HEK293 (cell line): ENCODE data around the gene KCNJ6.
A peak's percentile ranks its signal among the peaks of the same experiment; 100 is the strongest.

Experiments used
- CTCF ChIA-PET: fragments of 350-600 bp; formaldehyde crosslinking; extraction: SDS; loops from one replicate; lab custom pipeline; 2021; ENCODE audit warnings: antibody characterized with exemption; lab: Yijun Ruan, JAX
- POLR2A ChIA-PET: fragments of 300-600 bp; formaldehyde crosslinking; extraction: SDS; loops from one replicate; lab custom pipeline; 2020; ENCODE audit warnings: antibody characterized with exemption, inconsistent platforms; lab: Yijun Ruan, JAX
- H3K27ac ChIP-seq: fragments of 200-500 bp; sonication (Bioruptor generic); 2 replicates; pipeline ENCODE4 v1.5.1; 2014; ENCODE audit warnings: low read depth, low read length, control low read depth, inconsistent platforms; ENCODE audit errors: extremely low read depth
- H3K36me3 ChIP-seq, 2 experiments: fragments of 200-500 bp in 1 of 2; sonication (Bioruptor generic) in 1 of 2; 1 replicate in 1 of 2; 2 replicates in 1 of 2; pipeline ENCODE4 v1.5.1; 2014 to 2017; ENCODE audit warnings: inconsistent platforms in 2 of 2, low read length in 2 of 2; ENCODE audit not compliant: control insufficient read depth in 2 of 2, insufficient read depth in 1 of 2
- H3K4me1 ChIP-seq: fragments of 200-500 bp; sonication (Bioruptor generic); 2 replicates; pipeline ENCODE4 v1.5.1; 2014; ENCODE audit warnings: mild to moderate bottlenecking, low read length, inconsistent platforms; ENCODE audit not compliant: control insufficient read depth, insufficient read depth
- H3K4me3 ChIP-seq: 2 replicates; pipeline ENCODE4 v1.5.1; 2011; ENCODE audit warnings: low read depth, mild to moderate bottlenecking, control low read depth, low read length, moderate library complexity
- H3K9me3 ChIP-seq: fragments of 200-500 bp; sonication (Bioruptor generic); 2 replicates; pipeline ENCODE4 v1.5.1; 2014; ENCODE audit warnings: low read depth, low read length, inconsistent platforms; ENCODE audit not compliant: control insufficient read depth, insufficient read depth
- MZF1 ChIP-seq: fragments of 450-650 bp; formaldehyde crosslinking; IDR thresholded peaks from 2 replicates; pipeline ENCODE4 v1.5.1; 2017; ENCODE audit warnings: missing biosample characterization, missing genetic modification characterization, borderline replicate concordance
- PRDM4 ChIP-seq: fragments of 450-650 bp; formaldehyde crosslinking; IDR thresholded peaks from 2 replicates; pipeline ENCODE4 v1.5.1; 2017; ENCODE audit warnings: missing biosample characterization, missing genetic modification characterization
- SETDB1 ChIP-seq: IDR thresholded peaks from one replicate; pipeline ENCODE4 v1.6.1; 2017; ENCODE audit warnings: mild to moderate bottlenecking, low read length, moderate library complexity, mixed read lengths; ENCODE audit not compliant: insufficient read length
- SP7 ChIP-seq: fragments of 450-650 bp; formaldehyde crosslinking; IDR thresholded peaks from 2 replicates; pipeline ENCODE4 v1.5.1; 2016; ENCODE audit warnings: missing biosample characterization, missing genetic modification characterization
- ZBTB17 ChIP-seq: fragments of 450-650 bp; formaldehyde crosslinking; IDR thresholded peaks from 2 replicates; pipeline ENCODE4 v1.5.1; 2016; ENCODE audit warnings: missing biosample characterization, missing genetic modification characterization
- ZEB2 ChIP-seq: fragments of 450-650 bp; formaldehyde crosslinking; IDR thresholded peaks from 2 replicates; pipeline ENCODE4 v1.5.1; 2016; ENCODE audit warnings: missing biosample characterization, missing genetic modification characterization
- ZFHX2 ChIP-seq: fragments of 450-650 bp; formaldehyde crosslinking; conservative IDR thresholded peaks from 2 replicates; pipeline ENCODE4 v1.5.1; 2016; ENCODE audit warnings: missing biosample characterization, missing genetic modification characterization
- ZIC2 ChIP-seq: fragments of 450-650 bp; formaldehyde crosslinking; IDR thresholded peaks from 2 replicates; pipeline ENCODE4 v1.5.1; 2016; ENCODE audit warnings: missing biosample characterization, missing genetic modification characterization
- ZNF121 ChIP-seq: fragments of 450-650 bp; formaldehyde crosslinking; IDR thresholded peaks from 2 replicates; pipeline ENCODE4 v1.5.1; 2016; ENCODE audit warnings: missing biosample characterization, missing genetic modification characterization
- ZNF16 ChIP-seq: fragments of 450-650 bp; formaldehyde crosslinking; IDR thresholded peaks from 2 replicates; pipeline ENCODE4 v1.5.1; 2016; ENCODE audit warnings: low read depth, missing biosample characterization, missing genetic modification characterization
- ZNF214 ChIP-seq: fragments of 450-650 bp; formaldehyde crosslinking; IDR thresholded peaks from 2 replicates; pipeline ENCODE4 v1.5.1; 2017; ENCODE audit warnings: missing biosample characterization, mild to moderate bottlenecking, missing genetic modification characterization, borderline replicate concordance
- ZNF239 ChIP-seq: fragments of 450-650 bp; formaldehyde crosslinking; IDR thresholded peaks from 2 replicates; pipeline ENCODE4 v1.5.1; 2016; ENCODE audit warnings: missing biosample characterization, missing genetic modification characterization
- ZNF311 ChIP-seq: fragments of 450-650 bp; formaldehyde crosslinking; IDR thresholded peaks from 2 replicates; pipeline ENCODE4 v1.5.1; 2017; ENCODE audit warnings: missing biosample characterization, missing genetic modification characterization, borderline replicate concordance
- ZNF335 ChIP-seq: fragments of 450-650 bp; formaldehyde crosslinking; conservative IDR thresholded peaks from 2 replicates; pipeline ENCODE4 v1.5.1; 2016; ENCODE audit warnings: missing biosample characterization, missing genetic modification characterization
- ZNF341 ChIP-seq: fragments of 450-650 bp; formaldehyde crosslinking; IDR thresholded peaks from 2 replicates; pipeline ENCODE4; 2016; ENCODE audit warnings: low read depth, missing biosample characterization, missing genetic modification characterization
- ZNF514 ChIP-seq: fragments of 450-650 bp; formaldehyde crosslinking; IDR thresholded peaks from 2 replicates; pipeline ENCODE4 v1.5.1; 2016; ENCODE audit warnings: missing biosample characterization, missing genetic modification characterization
- ZNF544 ChIP-seq: fragments of 450-650 bp; formaldehyde crosslinking; IDR thresholded peaks from 2 replicates; pipeline ENCODE4 v1.5.0; 2017; ENCODE audit warnings: missing biosample characterization, missing genetic modification characterization
- ZNF548 ChIP-seq: fragments of 450-650 bp; formaldehyde crosslinking; IDR thresholded peaks from 2 replicates; pipeline ENCODE4 v1.5.1; 2016; ENCODE audit warnings: missing biosample characterization, missing genetic modification characterization
- ZNF600 ChIP-seq: fragments of 450-650 bp; formaldehyde crosslinking; IDR thresholded peaks from 2 replicates; pipeline ENCODE4 v1.5.1; 2016; ENCODE audit warnings: missing biosample characterization, missing genetic modification characterization
- ZNF645 ChIP-seq: fragments of 450-650 bp; formaldehyde crosslinking; IDR thresholded peaks from 2 replicates; pipeline ENCODE4; 2016; ENCODE audit warnings: missing biosample characterization, missing genetic modification characterization
- ZNF654 ChIP-seq: fragments of 450-650 bp; formaldehyde crosslinking; IDR thresholded peaks from 2 replicates; pipeline ENCODE4 v1.5.1; 2016; ENCODE audit warnings: low read depth, missing biosample characterization, missing genetic modification characterization
- ZNF830 ChIP-seq: fragments of 450-650 bp; IDR thresholded peaks from 2 replicates; pipeline ENCODE4 v1.5.0; 2018; ENCODE audit warnings: missing biosample characterization, missing genetic modification characterization, low read depth, mild to moderate bottlenecking, moderate library complexity
- TF ChIP-seq, protein P1 (sequence below): fragments of 450-650 bp; formaldehyde crosslinking; IDR thresholded peaks from 2 replicates; pipeline ENCODE4 v1.5.1; 2017; ENCODE audit warnings: missing biosample characterization, missing genetic modification characterization

The KCNJ6 gene

GRCh38 chr21:37870221-37870620 lies 46.0 kb downstream of the KCNJ6 start:
- ChIA-PET CTCF (interaction anchor here (1.2 kb wide), 1 partner anchor 256 kb away, joined by 6 read pairs; no protein-coding TSS in a partner anchor), POLR2A (no interaction called here)
- H3K9me3 ChIP-seq, result no peaks in the 10 kb centered on the region
- no peak overlapping the region for H3K4me3 ChIP-seq
- H3K36me3 ChIP-seq, result no peaks in the 10 kb centered on the region
- H3K27ac ChIP-seq, result no peak overlapping the region
- no peaks in the 10 kb centered on the region for H3K4me1 ChIP-seq
- TF ChIP-seq ZNF600 (tag by site-specific recombination), result no peak
- TF ChIP-seq ZNF311 (tag by site-specific recombination), result no peak
- no peak for TF ChIP-seq SP7
- TF ChIP-seq ZFHX2, result no peak
- no peak for TF ChIP-seq ZNF514

DNA sequence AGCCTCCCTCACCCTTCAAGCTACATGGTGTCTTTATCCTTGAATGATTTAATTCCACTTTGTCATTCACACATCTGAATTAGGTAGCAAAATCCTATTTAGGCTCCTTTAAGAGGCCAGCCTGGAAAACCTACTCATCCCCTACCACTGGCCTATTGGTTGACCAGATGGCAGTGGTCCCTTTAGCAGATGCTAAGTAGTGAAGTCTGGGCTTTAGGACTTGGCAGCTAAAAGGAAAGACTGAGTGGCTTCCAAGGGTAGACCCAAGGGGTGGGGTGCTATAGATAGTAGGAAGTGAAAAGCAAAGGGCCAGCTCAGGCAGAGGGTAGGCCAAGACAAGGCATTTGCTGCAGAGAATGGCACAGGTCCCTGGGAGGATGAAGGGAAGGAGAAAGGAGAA lies 46.6 kb downstream of the KCNJ6 start:
- Histone ChIP-seq H3K9me3 (no peaks in the 10 kb centered on the region), H3K27ac (no peak overlapping the region), H3K36me3 (no peaks in the 10 kb centered on the region), H3K4me3 (no peak overlapping the region), H3K4me1 (no peaks in the 10 kb centered on the region)
- ChIA-PET CTCF (no interaction called here), POLR2A (no interaction called here)
- TF ChIP-seq, protein P1, sequence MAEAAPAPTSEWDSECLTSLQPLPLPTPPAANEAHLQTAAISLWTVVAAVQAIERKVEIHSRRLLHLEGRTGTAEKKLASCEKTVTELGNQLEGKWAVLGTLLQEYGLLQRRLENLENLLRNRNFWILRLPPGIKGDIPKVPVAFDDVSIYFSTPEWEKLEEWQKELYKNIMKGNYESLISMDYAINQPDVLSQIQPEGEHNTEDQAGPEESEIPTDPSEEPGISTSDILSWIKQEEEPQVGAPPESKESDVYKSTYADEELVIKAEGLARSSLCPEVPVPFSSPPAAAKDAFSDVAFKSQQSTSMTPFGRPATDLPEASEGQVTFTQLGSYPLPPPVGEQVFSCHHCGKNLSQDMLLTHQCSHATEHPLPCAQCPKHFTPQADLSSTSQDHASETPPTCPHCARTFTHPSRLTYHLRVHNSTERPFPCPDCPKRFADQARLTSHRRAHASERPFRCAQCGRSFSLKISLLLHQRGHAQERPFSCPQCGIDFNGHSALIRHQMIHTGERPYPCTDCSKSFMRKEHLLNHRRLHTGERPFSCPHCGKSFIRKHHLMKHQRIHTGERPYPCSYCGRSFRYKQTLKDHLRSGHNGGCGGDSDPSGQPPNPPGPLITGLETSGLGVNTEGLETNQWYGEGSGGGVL, result no peak
- TF ChIP-seq PRDM4 (tag by site-specific recombination) (no peak), ZNF335 (tag by site-specific recombination) (no peak)

GRCh38 chr21:37868446-37869295 lies 47.6 kb downstream of the KCNJ6 start:
- TF ChIP-seq ZNF548 (tag by site-specific recombination), result no peak
- peak; percentile 65 for TF ChIP-seq ZBTB17 (tag by site-specific recombination)
- no peaks in the 10 kb centered on the region for H3K9me3 ChIP-seq

DNA sequence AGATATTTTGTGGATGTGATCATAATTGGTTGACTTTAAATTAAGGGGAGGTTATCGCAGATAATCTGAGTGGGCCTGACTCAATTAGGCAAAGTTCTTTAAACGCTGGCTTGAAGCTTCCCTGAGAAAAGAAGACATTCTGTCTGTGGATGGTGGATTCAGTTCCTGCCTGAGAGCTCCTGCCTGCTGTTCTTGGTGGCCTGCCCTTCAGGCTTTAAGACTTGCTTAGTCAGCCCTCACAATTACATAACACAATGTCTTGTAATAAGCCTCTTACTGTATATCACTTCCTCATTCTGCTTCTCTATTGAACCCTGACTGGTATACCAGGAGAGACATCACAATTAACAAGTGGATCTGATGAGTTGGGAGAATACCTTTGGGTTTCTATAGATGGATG lies 50.2 kb downstream of the KCNJ6 start:
- H3K36me3 ChIP-seq, result no peaks in the 10 kb centered on the region
- no peak overlapping the region for H3K27ac ChIP-seq
- no peaks in the 10 kb centered on the region for H3K9me3 ChIP-seq
- POLR2A ChIA-PET, result no interaction called here
- no peaks in the 10 kb centered on the region for H3K4me1 ChIP-seq
- no peak for TF ChIP-seq ZNF239 (tag by site-specific recombination)
- no peak for TF ChIP-seq MZF1 (tag by site-specific recombination)
- no peak for TF ChIP-seq ZNF544
- no peak for TF ChIP-seq ZNF214 (tag by site-specific recombination)
- TF ChIP-seq ZIC2 (tag by site-specific recombination), result no peak
- no peak for TF ChIP-seq ZEB2 (tag by site-specific recombination)
- no peak for TF ChIP-seq ZNF16 (tag by site-specific recombination)
- no peak for TF ChIP-seq SETDB1
- no peak for TF ChIP-seq ZNF830 (tag by site-specific recombination)
- TF ChIP-seq ZNF654 (tag by site-specific recombination), result no peak
- TF ChIP-seq ZNF645, result no peak
- TF ChIP-seq ZNF341 (tag by site-specific recombination), result no peak
- no peak for TF ChIP-seq ZNF121 (tag by site-specific recombination)
- TF ChIP-seq, all 188 proteins: peak for 0
- CTCF ChIA-PET, result interaction anchor here (0.5 to 0.8 kb wide), 2 partner anchors 10 to 67 kb away, joined by 3 read pairs; no protein-coding TSS in a partner anchor
- H3K4me3 ChIP-seq, result no peak overlapping the region

More at GRCh38 chr21:37868446-37869295, 47.6 kb downstream of the KCNJ6 start:
- POLR2A ChIA-PET, result no interaction called here
- Histone ChIP-seq H3K36me3 (no peaks in the 10 kb centered on the region), H3K27ac (no peak overlapping the region), H3K4me1 (no peaks in the 10 kb centered on the region), H3K4me3 (no peak overlapping the region)
- CTCF ChIA-PET, result no interaction called here
